HepG2 (cell line): Measurements from ENCODE around the gene DIPK1B. TPM values are rescaled to one million over a fixed set of nuclear protein-coding genes. Genes with fewer than 3 reads are reported as not detected.
A peak's percentile ranks its signal among the peaks of the same experiment; 100 is the strongest.

Experiments used
- ATAC-seq: fragments of 200-7000 bp; cut with Tn5 transposase; 3 replicates; pipeline ENCODE4 v1.9.1; 2020; ENCODE audit warnings: mild to moderate bottlenecking, moderate library complexity
- BruUV-seq: library from RNA; stranded (reverse); fragments of 400-500 nt; replicated peaks from 2 replicates; lab custom pipeline; 2021; lab: Mats Ljungman, UMichigan
- CTCF ChIA-PET: fragments of 300-600 bp; formaldehyde crosslinking; extraction: SDS; loops from one replicate; lab custom pipeline; 2021; ENCODE audit warnings: low total read pairs, inconsistent platforms, low intra/inter-chr PET ratio; lab: Yijun Ruan, JAX
- POLR2A ChIA-PET: fragments of 350-600 bp; sonication (Branson Sonifier 250); formaldehyde crosslinking; loops from one replicate; lab custom pipeline; 2020; ENCODE audit warnings: antibody characterized with exemption, inconsistent platforms; lab: Yijun Ruan, JAX
- DNase-seq: peaks from one replicate; pipeline ENCODE4 v3.0.0-alpha.2; 2015; ENCODE audit warnings: low spot score
- FAIRE-seq: peaks from 3 replicates; lab custom pipeline; 2011; peaks lifted over from hg19 to GRCh38; lab: Jason Lieb, UNC
- H2AFZ ChIP-seq: one replicate; pipeline ENCODE4 v1.6.1; 2011; ENCODE audit warnings: low read length, inconsistent platforms
- H3K27ac ChIP-seq: fragments of 300-600 bp; 3 replicates; pipeline ENCODE4 v1.8.0; 2011; ENCODE audit warnings: mixed run types, mild to moderate bottlenecking, mixed read lengths, low read length, inconsistent platforms; ENCODE audit not compliant: insufficient read depth; ENCODE audit errors: extremely low read length
- H3K27me3 ChIP-seq, 2 experiments: fragments of 200-600 bp in 1 of 2; 2 replicates in 1 of 2; 3 replicates in 1 of 2; pipeline versions ENCODE4 v1.6.0 to v1.8.0; 2011; ENCODE audit warnings: low read length in 2 of 2, mild to moderate bottlenecking in 2 of 2, moderate library complexity in 2 of 2, inconsistent platforms in 1 of 2; ENCODE audit not compliant: insufficient read depth in 2 of 2, control insufficient read depth in 1 of 2
- H3K36me3 ChIP-seq, 2 experiments: fragments of 200-600 bp in 1 of 2; replicated peaks in 1 of 2; 2 replicates in 1 of 2; 3 replicates in 1 of 2; pipeline versions ENCODE4 v1.5.1 to v1.8.0; 2011; ENCODE audit warnings: low read length in 2 of 2, inconsistent platforms in 1 of 2; ENCODE audit not compliant: insufficient read depth in 2 of 2, control insufficient read depth in 1 of 2
- H3K4me1 ChIP-seq: 2 replicates; pipeline ENCODE4 v1.5.1; 2012; ENCODE audit warnings: low read length, inconsistent platforms; ENCODE audit not compliant: insufficient read depth
- H3K4me2 ChIP-seq: 2 replicates; pipeline ENCODE4 v1.6.0; 2011; ENCODE audit warnings: low read depth, low read length, inconsistent platforms
- H3K4me3 ChIP-seq, 3 experiments: fragments of 200-600 bp in 1 of 3; sonication (generic), shearing (Covaris generic) in 1 of 3; replicated peaks in 1 of 3; 2 replicates each; pipeline ENCODE4 v1.5.1; 2011 to 2016; ENCODE audit warnings: low read length in 3 of 3, inconsistent platforms in 2 of 3, low read depth in 2 of 3, mild to moderate bottlenecking in 2 of 3, control low read depth in 1 of 3, mixed read lengths in 1 of 3; ENCODE audit not compliant: insufficient read depth in 1 of 3
- H3K79me2 ChIP-seq: one replicate; pipeline ENCODE4 v1.6.1; 2011; ENCODE audit warnings: low read length, inconsistent platforms; ENCODE audit not compliant: insufficient read depth
- H3K9ac ChIP-seq: 2 replicates; pipeline ENCODE4 v1.6.0; 2011; ENCODE audit warnings: mild to moderate bottlenecking, low read depth, low read length, inconsistent platforms; ENCODE audit not compliant: insufficient read depth
- H3K9me3 ChIP-seq: 2 replicates; pipeline ENCODE4 v1.5.1; 2012; ENCODE audit warnings: mild to moderate bottlenecking, low read length
- H4K20me1 ChIP-seq: 2 replicates; pipeline ENCODE4 v1.6.0; 2011; ENCODE audit warnings: inconsistent platforms, mild to moderate bottlenecking, low read length, moderate library complexity; ENCODE audit not compliant: insufficient read depth
- ARID4A ChIP-seq: sonication (generic); formaldehyde crosslinking; IDR thresholded peaks from 2 replicates; pipeline ENCODE4 v1.5.0; 2020; ENCODE audit warnings: mild to moderate bottlenecking, missing genetic modification reagents, borderline replicate concordance
- BRCA1 ChIP-seq: sonication (generic); formaldehyde crosslinking; IDR thresholded peaks from 2 replicates; pipeline ENCODE4 v1.4.0; 2020; ENCODE audit warnings: missing genetic modification reagents
- CENPBD1 ChIP-seq: sonication (generic); formaldehyde crosslinking; IDR thresholded peaks from 2 replicates; pipeline ENCODE4 v1.8.0; 2022; ENCODE audit warnings: missing genetic modification reagents, low read depth, mild to moderate bottlenecking, borderline replicate concordance
- HMGXB4 ChIP-seq, 2 experiments: sonication (generic) in 1 of 2; formaldehyde crosslinking in 1 of 2; IDR thresholded peaks; 2 replicates each; pipeline versions ENCODE4 v1.4.0 to v1.6.1; 2018 to 2020; ENCODE audit warnings: missing genetic modification reagents in 2 of 2, borderline replicate concordance in 1 of 2, low read depth in 1 of 2, mild to moderate bottlenecking in 1 of 2, missing biosample characterization in 1 of 2
- RNF219 ChIP-seq: sonication (generic); formaldehyde crosslinking; IDR thresholded peaks from 2 replicates; pipeline ENCODE4 v1.5.0; 2020; ENCODE audit warnings: mild to moderate bottlenecking, missing genetic modification reagents
- ZBTB2 ChIP-seq: sonication (generic); formaldehyde crosslinking; IDR thresholded peaks from 2 replicates; pipeline ENCODE4 v1.8.0; 2022; ENCODE audit warnings: low read depth, missing genetic modification reagents
- ZBTB26 ChIP-seq: IDR thresholded peaks from 2 replicates; pipeline ENCODE4 v1.6.1; 2016; ENCODE audit warnings: missing compliant biosample characterization, missing genetic modification reagents, borderline replicate concordance
- ZNF235 ChIP-seq: sonication (generic); formaldehyde crosslinking; IDR thresholded peaks from 2 replicates; pipeline ENCODE4 v1.8.1; 2023; ENCODE audit warnings: mild to moderate bottlenecking, missing genetic modification reagents, borderline replicate concordance
- ZNF841 ChIP-seq: sonication (generic); formaldehyde crosslinking; IDR thresholded peaks from 2 replicates; pipeline ENCODE4 v1.8.1; 2023; ENCODE audit warnings: missing genetic modification reagents, borderline replicate concordance
- WGBS: methylation state at CpG from one replicate; pipeline ENCODE4 v1.1.6; 2017; ENCODE audit warnings: low lambda C conversion rate; 5-methylcytosine and 5-hydroxymethylcytosine counted together
- in situ Hi-C: cut with HindIII; loops from 2 replicates; pipeline ENCODE4 v1.10.0; 2017; ENCODE audit warnings: low pct_unique_long_range_greater_than_20kb; ENCODE audit not compliant: extremely low pct_ligation_motif_present
- intact Hi-C: fragments of 100-400 bp; cut with micrococcal nuclease; formaldehyde crosslinking; loops from one replicate; pipeline ENCODE4 v1.10.0; 2022; ENCODE audit not compliant: unreplicated experiment
- polyA plus RNA-seq, 8 experiments: library from polyadenylated mRNA; depleted of rRNA in 3 of 8; stranded (reverse) in 7 of 8; unstranded in 1 of 8; fragments of >200 nt; fragmentation: Illumina TruSeq in 4 of 8; extraction: Trizol in 4 of 8; gene quantifications; 2 replicates each; pipeline versions ENCODE4 v1.2.1 to v1.2.3, GENCODE V29; 2011 to 2016; ENCODE audit warnings: low read depth in 4 of 8, missing spikeins in 1 of 8, mixed read lengths in 1 of 8; ENCODE audit not compliant: insufficient read depth in 1 of 8
- total RNA-seq, 5 experiments: library from RNA; depleted of rRNA; stranded (reverse); fragments of >200 nt; fragmentation: Illumina TruSeq; extraction: Trizol; gene quantifications; 2 replicates each; pipeline ENCODE4 v1.2.3, GENCODE V29; 2016; ENCODE audit warnings: low read depth in 1 of 5

The DIPK1B gene
- total and polyA plus RNA-seq, 2 of the 13 experiments (the other 11 are each of a cell fraction or from before 2014, with no cell fraction given) = 0.18 to 3.9 TPM

GRCh38 chr9:136693135-136693489 is 19.3 kb upstream of the DIPK1B start:
- no peak overlapping the region for H3K27ac ChIP-seq
- DNase-seq (no peak), ATAC-seq (no peak), FAIRE-seq (no peak)
- H2AFZ ChIP-seq = no peak overlapping the region
- ChIA-PET CTCF (interaction anchor here (0.9 kb wide), 2 partner anchors 20 to 47 kb away, joined by 3 read pairs; no protein-coding TSS in a partner anchor), POLR2A (interaction anchor here (1.0 to 1.1 kb wide), 3 partner anchors 21 to 35 kb away, joined by 4 to 9 read pairs (median 8); no protein-coding TSS in a partner anchor)
- no peaks in the 10 kb centered on the region for H3K79me2 ChIP-seq
- intact Hi-C loops = loop anchor here (5.0 kb wide), 1 partner anchor 46 kb away; no protein-coding TSS in a partner anchor
- no TSS peak for BruUV-seq
- peak overlapping the region in 1 of 3 experiments; percentile 34; a peak in 1 of 6 replicates for H3K4me3 ChIP-seq
- no peak overlapping the region for H3K9ac ChIP-seq
- H3K4me1 ChIP-seq = peaks cover 68% of the 10 kb centered on the region
- no peaks in the 10 kb centered on the region for H3K9me3 ChIP-seq
- H4K20me1 ChIP-seq = no peaks in the 10 kb centered on the region
- H3K36me3 ChIP-seq = no peaks in the 10 kb centered on the region
- peaks cover 20 to 63% of the 10 kb centered on the region in 2 experiments; a peak in 4 of 5 replicates for H3K27me3 ChIP-seq
- in situ Hi-C loops = no loop called here
- H3K4me2 ChIP-seq = peak overlapping the region; percentile 62
- 29% methylated on average over 14 of the region's 14 CpGs for WGBS
- TF ChIP-seq ARID4A = 0 out of 2 replicates have a peak, but pooled peaks have one; percentile 19
- TF ChIP-seq RNF219 (CRISPR knock-in tag) = no peak
- no peak for TF ChIP-seq CENPBD1 (CRISPR knock-in tag)
- TF ChIP-seq ZBTB26 = no peak
- TF ChIP-seq HMGXB4 (CRISPR knock-in tag; IDR thresholded peaks at IDR 0.05; ENCODE audit: borderline replicate concordance in 1 of 2, low read depth in 1 of 2) = 0 out of 4 replicates have a peak, but pooled peaks of 1 of the 2 experiments have one; percentile 1
- no peak for TF ChIP-seq ZNF841 (CRISPR knock-in tag)
- TF ChIP-seq ZBTB2 (CRISPR knock-in tag) = no peak
- no peak for TF ChIP-seq ZNF235 (CRISPR knock-in tag)
- TF ChIP-seq BRCA1 = no peak
